Keratinocyte (primary cell): Measurements from ENCODE around the gene SURF1.

Experiments
- EZH2 ChIP-seq: IDR thresholded peaks from one replicate; pipeline ENCODE4 v1.6.1; 2012; ENCODE audit warnings: inconsistent platforms, mild to moderate bottlenecking, low read length, moderate library complexity
- TF ChIP-seq, protein P1 (sequence below), 3 experiments: IDR thresholded peaks in 1 of 3; conservative IDR thresholded peaks in 1 of 3; optimal IDR thresholded peaks in 1 of 3; 2 replicates in 2 of 3; 3 replicates in 1 of 3; pipeline versions ENCODE3 to v1.5.1; 2011; ENCODE audit warnings: low read length in 3 of 3, mild to moderate bottlenecking in 3 of 3, moderate library complexity in 2 of 3, control low read depth in 1 of 3, inconsistent platforms in 1 of 3; ENCODE audit not compliant: insufficient read depth in 2 of 3; ENCODE audit errors: extremely low read depth in 1 of 3

DNA sequence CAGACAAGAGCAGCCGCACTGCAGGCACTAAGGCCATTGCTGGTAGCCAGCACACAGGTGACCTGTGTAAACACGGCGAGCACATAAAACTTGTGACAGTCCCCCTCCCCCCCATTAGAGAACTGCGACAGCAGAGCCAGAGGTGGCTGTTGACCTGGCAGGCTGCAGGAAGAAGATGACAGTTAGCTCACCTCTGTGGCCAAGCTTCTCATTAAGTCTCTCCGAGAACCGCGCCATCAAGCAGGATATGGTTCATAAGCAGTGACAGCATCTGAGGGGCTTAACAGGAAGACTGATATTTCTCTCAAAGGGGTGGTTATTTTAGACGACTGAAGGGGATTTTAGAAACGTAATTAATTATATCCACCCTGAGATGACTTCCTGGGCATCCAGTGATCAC, 14.4 kb upstream of the SURF1 start:
- TF ChIP-seq, protein P1, sequence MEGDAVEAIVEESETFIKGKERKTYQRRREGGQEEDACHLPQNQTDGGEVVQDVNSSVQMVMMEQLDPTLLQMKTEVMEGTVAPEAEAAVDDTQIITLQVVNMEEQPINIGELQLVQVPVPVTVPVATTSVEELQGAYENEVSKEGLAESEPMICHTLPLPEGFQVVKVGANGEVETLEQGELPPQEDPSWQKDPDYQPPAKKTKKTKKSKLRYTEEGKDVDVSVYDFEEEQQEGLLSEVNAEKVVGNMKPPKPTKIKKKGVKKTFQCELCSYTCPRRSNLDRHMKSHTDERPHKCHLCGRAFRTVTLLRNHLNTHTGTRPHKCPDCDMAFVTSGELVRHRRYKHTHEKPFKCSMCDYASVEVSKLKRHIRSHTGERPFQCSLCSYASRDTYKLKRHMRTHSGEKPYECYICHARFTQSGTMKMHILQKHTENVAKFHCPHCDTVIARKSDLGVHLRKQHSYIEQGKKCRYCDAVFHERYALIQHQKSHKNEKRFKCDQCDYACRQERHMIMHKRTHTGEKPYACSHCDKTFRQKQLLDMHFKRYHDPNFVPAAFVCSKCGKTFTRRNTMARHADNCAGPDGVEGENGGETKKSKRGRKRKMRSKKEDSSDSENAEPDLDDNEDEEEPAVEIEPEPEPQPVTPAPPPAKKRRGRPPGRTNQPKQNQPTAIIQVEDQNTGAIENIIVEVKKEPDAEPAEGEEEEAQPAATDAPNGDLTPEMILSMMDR (optimal IDR thresholded peaks at IDR 0.05 in 1 of 3, IDR thresholded peaks at IDR 0.05 in 1 of 3, conservative IDR thresholded peaks at IDR 0.05 in 1 of 3; ENCODE audit: extremely low read depth in 1 of 3, insufficient read depth in 2 of 3, low read length in 3 of 3), result no peak
- TF ChIP-seq EZH2, result no peak
